HUES64 (cell line): ENCODE measurements around the gene CEP131.

Source experiments
- H3K27ac ChIP-seq: 2 replicates; pipeline ENCODE4 v1.7.0; 2013; ENCODE audit warnings: low read depth, low read length, inconsistent platforms
- H3K27me3 ChIP-seq: 2 replicates; pipeline ENCODE4 v1.6.1; 2013; ENCODE audit warnings: mild to moderate bottlenecking, low read length; ENCODE audit not compliant: insufficient read depth
- H3K36me3 ChIP-seq: 2 replicates; pipeline ENCODE4 v1.6.1; 2013; ENCODE audit warnings: mild to moderate bottlenecking, low read length; ENCODE audit not compliant: insufficient read depth
- H3K4me1 ChIP-seq: 2 replicates; pipeline ENCODE4 v1.6.1; 2013; ENCODE audit warnings: mild to moderate bottlenecking, low read length, moderate library complexity; ENCODE audit not compliant: insufficient read depth
- H3K4me3 ChIP-seq: 2 replicates; pipeline ENCODE4 v1.5.1; 2013; ENCODE audit warnings: mild to moderate bottlenecking, low read length, moderate library complexity
- H3K9ac ChIP-seq: 2 replicates; pipeline ENCODE4 v1.6.1; 2013; ENCODE audit warnings: mild to moderate bottlenecking, low read depth, low read length
- H3K9me3 ChIP-seq: 2 replicates; pipeline ENCODE4 v1.6.1; 2013; ENCODE audit warnings: low read depth, low read length; ENCODE audit not compliant: insufficient read depth
- WGBS: fragments of 150-250, 120-280 bp; methylation state at CpG from one replicate; pipeline ENCODE4 v1.1.7; 2013; ENCODE audit warnings: missing lambda C conversion rate; 5-methylcytosine and 5-hydroxymethylcytosine counted together

CEP131 gene

GRCh38 chr17:81196505-81197408 is 26.0 kb downstream of the CEP131 start:
- Histone ChIP-seq H3K36me3 (peaks cover 43% of the 10 kb centered on the region), H3K4me1 (no peaks in the 10 kb centered on the region), H3K27me3 (no peaks in the 10 kb centered on the region), H3K27ac (no peak overlapping the region), H3K9me3 (no peaks in the 10 kb centered on the region), H3K4me3 (no peak overlapping the region), H3K9ac (no peak overlapping the region)
- 95% methylated on average over 45 of the region's 45 CpGs for WGBS

DNA sequence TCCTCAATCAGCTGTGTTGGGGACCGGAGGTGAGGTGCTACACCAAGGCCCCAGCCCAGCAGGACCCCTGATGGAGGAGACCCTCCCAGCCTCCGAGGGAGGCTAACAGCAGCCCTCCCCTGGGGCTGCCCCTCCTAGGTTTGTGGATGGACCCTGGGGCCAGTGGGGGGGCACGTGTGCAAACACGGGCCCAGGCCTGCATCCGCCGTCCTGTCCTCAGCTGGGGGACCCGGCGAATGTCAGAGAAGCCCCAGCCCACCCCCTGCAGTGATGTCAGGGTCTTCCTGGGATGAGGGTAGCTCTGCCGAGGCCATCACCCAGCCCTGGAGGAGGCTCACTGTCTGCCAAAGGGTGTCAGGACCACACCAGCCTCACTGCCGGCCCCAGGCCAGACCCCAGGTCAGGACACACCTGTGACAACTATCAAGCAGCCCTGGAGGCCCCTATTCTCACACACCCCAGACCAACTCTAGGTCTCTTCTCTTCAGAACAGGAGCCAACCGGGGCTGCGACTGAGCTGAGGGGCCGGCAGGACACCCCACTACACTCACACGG is 26.7 kb downstream of the CEP131 start:
- no peak overlapping the region for H3K9ac ChIP-seq
- H3K27ac ChIP-seq = no peak overlapping the region
- peaks cover 40% of the 10 kb centered on the region for H3K36me3 ChIP-seq
- WGBS = 93% methylated on average over 14 of the region's 14 CpGs
- H3K9me3 ChIP-seq = no peaks in the 10 kb centered on the region
- no peak overlapping the region for H3K4me3 ChIP-seq
- no peaks in the 10 kb centered on the region for H3K27me3 ChIP-seq
- no peaks in the 10 kb centered on the region for H3K4me1 ChIP-seq

DNA sequence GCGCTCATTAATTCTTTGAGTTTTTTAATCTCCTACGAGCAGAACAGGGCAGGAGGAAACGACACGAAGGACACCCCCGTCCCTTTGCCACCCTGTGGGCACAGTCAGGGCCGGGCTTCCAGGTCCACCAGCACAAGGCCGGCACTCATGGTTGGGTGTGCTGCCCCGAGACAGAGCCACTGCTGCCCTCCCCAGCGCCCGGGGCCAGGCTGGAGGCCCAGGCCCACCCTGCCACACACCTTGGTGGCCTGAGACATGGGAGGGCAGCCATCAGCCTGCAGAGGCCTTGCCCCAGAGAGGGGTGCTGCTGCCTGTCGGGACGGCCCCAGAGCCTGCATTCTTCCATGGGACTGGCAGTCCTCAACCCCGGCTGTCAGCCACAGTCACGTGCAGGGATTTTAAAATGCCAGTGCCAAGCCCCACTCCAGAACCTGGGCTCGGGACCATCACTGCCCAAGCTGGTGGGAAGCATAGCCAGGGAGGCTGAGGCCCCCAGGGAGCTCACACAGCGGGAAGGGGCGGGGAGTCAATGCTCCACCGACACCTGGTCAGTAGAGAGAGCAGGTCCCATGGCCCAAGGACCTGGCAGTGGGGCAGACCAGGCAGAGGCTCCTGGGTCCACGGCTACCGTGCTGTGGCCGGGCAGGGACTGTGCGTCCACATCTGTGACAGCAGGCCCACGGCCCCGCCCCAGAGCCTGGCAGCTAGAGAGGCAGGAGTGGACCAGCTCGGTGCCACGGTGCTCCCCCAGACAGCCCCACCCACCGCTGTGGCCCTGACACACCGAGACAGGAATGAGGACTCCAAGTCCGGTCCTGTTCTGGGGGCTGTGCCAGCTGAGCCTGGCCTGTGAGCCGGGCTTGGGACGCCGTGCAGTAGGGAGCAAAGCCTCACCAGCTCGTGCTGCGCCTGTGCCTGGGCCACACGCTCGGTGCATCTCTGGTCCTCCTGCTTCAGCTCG is 27.5 kb downstream of the CEP131 start:
- Histone ChIP-seq H3K27me3 (no peaks in the 10 kb centered on the region), H3K27ac (no peak overlapping the region), H3K36me3 (peaks cover 40% of the 10 kb centered on the region), H3K4me3 (no peak overlapping the region), H3K4me1 (no peaks in the 10 kb centered on the region), H3K9me3 (no peaks in the 10 kb centered on the region), H3K9ac (no peak overlapping the region)
- 95% methylated on average over 37 of the region's 37 CpGs for WGBS

GRCh38 chr17:81194225-81194760 is 28.5 kb downstream of the CEP131 start:
- H3K36me3 ChIP-seq = peaks cover 47% of the 10 kb centered on the region
- no peak overlapping the region for H3K9ac ChIP-seq
- 96% methylated on average over 21 of the region's 21 CpGs for WGBS
- no peaks in the 10 kb centered on the region for H3K4me1 ChIP-seq
- H3K9me3 ChIP-seq = no peaks in the 10 kb centered on the region
- H3K4me3 ChIP-seq = no peak overlapping the region
- H3K27me3 ChIP-seq = no peaks in the 10 kb centered on the region
- H3K27ac ChIP-seq = no peak overlapping the region

DNA sequence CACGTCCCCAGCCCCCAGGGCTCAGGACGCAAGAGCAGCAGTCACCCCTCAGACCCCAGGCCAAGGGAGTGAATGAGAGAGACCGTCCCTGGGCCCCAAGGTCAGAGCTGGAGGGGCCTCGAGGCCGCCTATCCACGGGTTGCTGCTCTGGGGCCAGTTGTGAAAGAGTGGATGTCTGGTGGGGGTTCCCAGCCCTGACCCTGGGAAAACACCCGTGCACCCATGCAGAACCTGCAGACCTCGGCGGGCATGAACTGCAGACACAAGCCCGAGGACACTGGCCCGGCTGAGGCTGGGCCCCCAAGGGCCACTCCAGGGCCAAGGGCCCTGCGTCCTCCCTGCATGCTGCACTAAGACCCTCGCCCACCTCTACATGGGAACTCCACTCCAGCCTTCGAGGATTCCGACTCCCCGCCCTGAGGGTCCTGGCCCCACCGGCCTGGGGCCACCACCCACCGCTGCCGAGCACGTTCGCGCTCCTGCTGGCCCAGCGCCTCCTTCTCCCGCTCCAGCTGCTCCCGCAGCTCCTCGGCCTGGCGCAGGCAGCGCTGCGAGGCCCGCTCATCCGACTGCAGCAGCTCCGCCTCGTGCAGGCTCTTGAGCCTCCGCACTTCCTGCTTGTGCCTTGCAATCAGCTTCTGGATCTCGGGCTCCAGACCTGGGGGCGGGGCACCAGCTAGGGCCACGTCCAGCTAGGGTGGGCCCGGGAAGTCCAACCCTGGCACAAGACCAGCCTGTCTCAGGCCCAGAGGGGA is 29.1 kb downstream of the CEP131 start:
- Histone ChIP-seq H3K27ac (no peak overlapping the region), H3K27me3 (no peaks in the 10 kb centered on the region), H3K4me1 (no peaks in the 10 kb centered on the region), H3K9ac (no peak overlapping the region), H3K9me3 (no peaks in the 10 kb centered on the region), H3K4me3 (no peak overlapping the region), H3K36me3 (peaks cover 45% of the 10 kb centered on the region)
- 93% methylated on average over 38 of the region's 38 CpGs for WGBS

DNA sequence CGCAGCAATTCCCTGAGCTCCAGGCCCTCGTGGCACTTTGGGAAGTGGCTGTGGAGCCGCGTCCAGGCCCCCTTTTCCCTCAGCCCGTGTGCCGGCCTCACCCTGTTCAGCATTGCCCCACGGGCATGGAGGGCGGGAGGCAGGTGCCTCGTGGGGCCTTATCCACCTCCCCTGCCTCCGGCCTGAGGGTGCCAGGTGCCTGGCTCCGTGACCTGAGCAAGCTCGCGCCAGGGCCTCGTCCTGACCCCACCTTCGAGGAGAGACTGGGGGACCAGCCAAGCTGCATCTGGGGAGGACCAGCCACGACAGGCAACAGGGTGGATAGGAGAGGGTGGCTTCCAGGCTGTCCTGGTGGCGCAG is 29.7 kb downstream of the CEP131 start:
- Histone ChIP-seq H3K27ac (no peak overlapping the region), H3K36me3 (peaks cover 41% of the 10 kb centered on the region)
- WGBS = 91% methylated on average over 17 of the region's 17 CpGs

GRCh38 chr17:81192386-81193050 is 30.2 kb downstream of the CEP131 start:
- peaks cover 36% of the 10 kb centered on the region for H3K36me3 ChIP-seq
- no peak overlapping the region for H3K9ac ChIP-seq
- H3K9me3 ChIP-seq = no peaks in the 10 kb centered on the region
- H3K4me3 ChIP-seq = no peak overlapping the region
- no peak overlapping the region for H3K27ac ChIP-seq
- no peaks in the 10 kb centered on the region for H3K4me1 ChIP-seq
- no peaks in the 10 kb centered on the region for H3K27me3 ChIP-seq
- WGBS = 83% methylated on average over 31 of the region's 34 CpGs

More for the DNA sequence above, 29.7 kb downstream of the CEP131 start:
- Histone ChIP-seq H3K4me3 (no peak overlapping the region), H3K9ac (no peak overlapping the region), H3K9me3 (no peaks in the 10 kb centered on the region), H3K4me1 (no peaks in the 10 kb centered on the region), H3K27me3 (no peaks in the 10 kb centered on the region)

- WGBS = 94% methylated on average over 14 of the region's 14 CpGs
- peaks cover 32% of the 10 kb centered on the region for H3K36me3 ChIP-seq
These were observed 31.1 kb downstream of the CEP131 start for GRCh38 chr17:81191646-81192045.

DNA sequence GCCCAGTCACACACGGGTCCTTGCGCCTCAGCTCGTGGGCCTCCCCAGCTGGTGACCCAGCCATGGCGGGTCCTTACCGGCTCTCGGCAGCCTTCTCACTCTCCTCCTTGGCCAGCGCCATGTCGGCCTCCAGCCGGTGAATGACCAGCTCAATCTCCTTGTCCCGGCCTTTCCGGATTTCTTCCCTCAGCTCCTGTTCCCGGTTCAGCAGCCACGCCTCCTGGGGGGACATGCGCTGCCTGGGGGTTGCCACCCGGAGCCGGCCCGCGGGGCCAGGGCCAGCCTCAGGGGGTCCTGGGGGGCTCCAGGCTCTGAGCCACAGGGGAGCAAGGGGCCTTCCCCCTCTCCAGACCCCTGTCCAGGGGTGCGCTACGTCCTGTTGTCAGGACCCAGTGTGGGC is 31.6 kb downstream of the CEP131 start:
- Histone ChIP-seq H3K9ac (no peak overlapping the region), H3K36me3 (peaks cover 32% of the 10 kb centered on the region), H3K4me1 (no peaks in the 10 kb centered on the region), H3K27me3 (no peaks in the 10 kb centered on the region), H3K9me3 (no peaks in the 10 kb centered on the region), H3K27ac (no peak overlapping the region), H3K4me3 (no peak overlapping the region)
- 89% methylated on average over 20 of the region's 20 CpGs for WGBS

More at GRCh38 chr17:81191646-81192045, 31.1 kb downstream of the CEP131 start:
- Histone ChIP-seq H3K27me3 (no peaks in the 10 kb centered on the region), H3K4me1 (no peaks in the 10 kb centered on the region), H3K9ac (no peak overlapping the region), H3K4me3 (no peak overlapping the region), H3K9me3 (no peaks in the 10 kb centered on the region), H3K27ac (no peak overlapping the region)

- H3K27me3 ChIP-seq = no peaks in the 10 kb centered on the region
- no peak overlapping the region for H3K27ac ChIP-seq
- H3K9me3 ChIP-seq = no peaks in the 10 kb centered on the region
- H3K4me3 ChIP-seq = no peak overlapping the region
- peaks cover 29% of the 10 kb centered on the region for H3K36me3 ChIP-seq
- H3K4me1 ChIP-seq = no peaks in the 10 kb centered on the region
- WGBS = 96% methylated on average over 28 of the region's 28 CpGs
- no peak overlapping the region for H3K9ac ChIP-seq
These were observed 32.2 kb downstream of the CEP131 start for GRCh38 chr17:81190591-81190990.
